Measurements from ENCODE around the gene GIPC2.

The GIPC2 gene

GRCh38 chr1:78146205-78146771, 100.5 kb downstream of the GIPC2 start:
- Mint-ChIP-seq H3K4me3 (no peak overlapping the region), H3K4me1 (ENCODE audit: low read depth) (peaks cover 15% of the 10 kb centered on the region), H3K9me3 (no peaks in the 10 kb centered on the region), H3K27ac (no peak overlapping the region), H3K36me3 (ENCODE audit: low read depth) (no peaks in the 10 kb centered on the region), H3K27me3 (ENCODE audit: low read depth) (peaks cover 5% of the 10 kb centered on the region)

- H3K4me3 Mint-ChIP-seq, result no peak overlapping the region
Measured at GRCh38 chr1:78147031-78147430, 101.3 kb downstream of the GIPC2 start.

GRCh38 chr1:78153092-78153736, 107.4 kb downstream of the GIPC2 start:
- Mint-ChIP-seq H3K4me3 (no peak overlapping the region), H3K27me3 (ENCODE audit: low read depth) (peaks cover 21% of the 10 kb centered on the region), H3K27ac (no peak overlapping the region), H3K36me3 (ENCODE audit: low read depth) (no peaks in the 10 kb centered on the region), H3K4me1 (ENCODE audit: low read depth) (no peaks in the 10 kb centered on the region), H3K9me3 (no peaks in the 10 kb centered on the region)

More at GRCh38 chr1:78147031-78147430, 101.3 kb downstream of the GIPC2 start:
- Mint-ChIP-seq H3K9me3 (no peaks in the 10 kb centered on the region), H3K27ac (no peak overlapping the region), H3K36me3 (ENCODE audit: low read depth) (no peaks in the 10 kb centered on the region), H3K27me3 (ENCODE audit: low read depth) (peaks cover 5% of the 10 kb centered on the region), H3K4me1 (ENCODE audit: low read depth) (peaks cover 9% of the 10 kb centered on the region)

GRCh38 chr1:78155121-78155520, 109.4 kb downstream of the GIPC2 start:
- Mint-ChIP-seq H3K4me1 (ENCODE audit: low read depth) (no peaks in the 10 kb centered on the region), H3K27ac (no peak overlapping the region), H3K36me3 (ENCODE audit: low read depth) (no peaks in the 10 kb centered on the region), H3K27me3 (ENCODE audit: low read depth) (peaks cover 21% of the 10 kb centered on the region), H3K9me3 (peaks cover 3% of the 10 kb centered on the region), H3K4me3 (no peak overlapping the region)

GRCh38 chr1:78156805-78157521, 111.2 kb downstream of the GIPC2 start:
- H3K27me3 Mint-ChIP-seq (ENCODE audit: low read depth), result peaks cover 21% of the 10 kb centered on the region
- H3K36me3 Mint-ChIP-seq (ENCODE audit: low read depth), result no peaks in the 10 kb centered on the region
- no peak overlapping the region for H3K4me3 Mint-ChIP-seq
- H3K9me3 Mint-ChIP-seq, result peaks cover 3% of the 10 kb centered on the region
- H3K27ac Mint-ChIP-seq, result no peak overlapping the region
- no peaks in the 10 kb centered on the region for H3K4me1 Mint-ChIP-seq (ENCODE audit: low read depth)

- no peaks in the 10 kb centered on the region for H3K36me3 Mint-ChIP-seq (ENCODE audit: low read depth)
- H3K27me3 Mint-ChIP-seq (ENCODE audit: low read depth), result no peaks in the 10 kb centered on the region
- H3K4me1 Mint-ChIP-seq (ENCODE audit: low read depth), result no peaks in the 10 kb centered on the region
- no peak overlapping the region for H3K27ac Mint-ChIP-seq
- no peak overlapping the region for H3K4me3 Mint-ChIP-seq
- H3K9me3 Mint-ChIP-seq, result no peaks in the 10 kb centered on the region
Measured at GRCh38 chr1:78165816-78166215, 120.0 kb downstream of the GIPC2 start.

GRCh38 chr1:78168306-78168705, 122.5 kb downstream of the GIPC2 start:
- Mint-ChIP-seq H3K9me3 (no peaks in the 10 kb centered on the region), H3K27me3 (ENCODE audit: low read depth) (no peaks in the 10 kb centered on the region), H3K4me1 (ENCODE audit: low read depth) (no peaks in the 10 kb centered on the region), H3K27ac (no peak overlapping the region), H3K36me3 (ENCODE audit: low read depth) (no peaks in the 10 kb centered on the region), H3K4me3 (no peak overlapping the region)

- Mint-ChIP-seq H3K4me1 (ENCODE audit: low read depth) (no peaks in the 10 kb centered on the region), H3K4me3 (no peak overlapping the region), H3K9me3 (no peaks in the 10 kb centered on the region), H3K27ac (no peak overlapping the region), H3K27me3 (ENCODE audit: low read depth) (no peaks in the 10 kb centered on the region), H3K36me3 (ENCODE audit: low read depth) (no peaks in the 10 kb centered on the region)
Measured at GRCh38 chr1:78170859-78171258, 125.1 kb downstream of the GIPC2 start.

GRCh38 chr1:78171736-78172590, 126.2 kb downstream of the GIPC2 start:
- Mint-ChIP-seq H3K9me3 (no peaks in the 10 kb centered on the region), H3K4me1 (ENCODE audit: low read depth) (no peaks in the 10 kb centered on the region), H3K27ac (no peak overlapping the region), H3K27me3 (ENCODE audit: low read depth) (no peaks in the 10 kb centered on the region), H3K4me3 (no peak overlapping the region), H3K36me3 (ENCODE audit: low read depth) (no peaks in the 10 kb centered on the region)

GRCh38 chr1:78176448-78176847, 130.7 kb downstream of the GIPC2 start:
- H3K4me3 Mint-ChIP-seq, result no peak overlapping the region
- no peak overlapping the region for H3K27ac Mint-ChIP-seq
- no peaks in the 10 kb centered on the region for H3K9me3 Mint-ChIP-seq
- H3K27me3 Mint-ChIP-seq (ENCODE audit: low read depth), result no peaks in the 10 kb centered on the region
- H3K4me1 Mint-ChIP-seq (ENCODE audit: low read depth), result no peaks in the 10 kb centered on the region
- no peaks in the 10 kb centered on the region for H3K36me3 Mint-ChIP-seq (ENCODE audit: low read depth)

- H3K4me3 Mint-ChIP-seq, result no peak overlapping the region
- no peaks in the 10 kb centered on the region for H3K4me1 Mint-ChIP-seq (ENCODE audit: low read depth)
Measured at GRCh38 chr1:78177708-78178270, 132.0 kb downstream of the GIPC2 start.

GRCh38 chr1:78178816-78179215, 133.1 kb downstream of the GIPC2 start:
- no peaks in the 10 kb centered on the region for H3K4me1 Mint-ChIP-seq (ENCODE audit: low read depth)
- H3K36me3 Mint-ChIP-seq (ENCODE audit: low read depth), result no peaks in the 10 kb centered on the region
- H3K9me3 Mint-ChIP-seq, result no peaks in the 10 kb centered on the region
- H3K27me3 Mint-ChIP-seq (ENCODE audit: low read depth), result no peaks in the 10 kb centered on the region
- no peak overlapping the region for H3K4me3 Mint-ChIP-seq
- no peak overlapping the region for H3K27ac Mint-ChIP-seq

More at GRCh38 chr1:78177708-78178270, 132.0 kb downstream of the GIPC2 start:
- Mint-ChIP-seq H3K27ac (no peak overlapping the region), H3K9me3 (no peaks in the 10 kb centered on the region), H3K36me3 (ENCODE audit: low read depth) (no peaks in the 10 kb centered on the region), H3K27me3 (ENCODE audit: low read depth) (no peaks in the 10 kb centered on the region)

- H3K27me3 Mint-ChIP-seq (ENCODE audit: low read depth), result no peaks in the 10 kb centered on the region
- peaks cover 6% of the 10 kb centered on the region for H3K9me3 Mint-ChIP-seq
- H3K27ac Mint-ChIP-seq, result no peak overlapping the region
- no peaks in the 10 kb centered on the region for H3K4me1 Mint-ChIP-seq (ENCODE audit: low read depth)
- H3K36me3 Mint-ChIP-seq (ENCODE audit: low read depth), result no peaks in the 10 kb centered on the region
- H3K4me3 Mint-ChIP-seq, result no peak overlapping the region
Measured at GRCh38 chr1:78184460-78185072, 138.8 kb downstream of the GIPC2 start.

Measured in T-helper 1 cell treated with Interleukin-12 subunit alpha and Interleukin-12 subunit beta and Interleukin-4 antibody, amounts not matched to agents 30 μg/mL and 1 μg/mL, for 36 hours (primary cell).